Vagina (tissue), 2 donors: ENCODE data around the gene ORC6. TPM values are rescaled to one million over a fixed set of nuclear protein-coding genes. Genes with fewer than 3 reads are reported as not detected.

Experiments used
- DNase-seq, 2 donors: peaks; one replicate each; pipeline ENCODE4 v3.0.0-alpha.2; 2017; ENCODE audit errors: extremely low spot score in 2 of 2
- H3K27ac ChIP-seq: fragments of 200-600 bp; sonication (generic); one replicate; pipeline ENCODE4 v1.5.1; 2019
- H3K27me3 ChIP-seq: fragments of 200-600 bp; sonication (generic); one replicate; pipeline ENCODE4 v1.5.1; 2019
- H3K36me3 ChIP-seq, 2 donors: fragments of 200-600 bp; sonication (generic); one replicate each; pipeline ENCODE4 v1.5.1; 2017 to 2019
- H3K4me1 ChIP-seq: fragments of 200-600 bp; sonication (generic); one replicate; pipeline ENCODE4 v1.5.1; 2019
- H3K4me3 ChIP-seq, 2 donors: fragments of 200-600 bp; sonication (generic); 1 replicate in 1 of 2; 2 replicates in 1 of 2; pipeline ENCODE4 v1.5.1; 2016 to 2019
- H3K9me3 ChIP-seq: fragments of 200-600 bp; sonication (generic); one replicate; pipeline ENCODE4 v1.5.1; 2019
- CTCF ChIP-seq, 3 experiments: fragments of 450-650 bp in 2 of 3; fragments of 200-600 bp in 1 of 3; sonication (generic) in 1 of 3; IDR thresholded peaks; one replicate each; pipeline ENCODE4 v1.5.1; 2017 to 2019; ENCODE audit warnings: antibody characterized with exemption in 3 of 3, mild to moderate bottlenecking in 2 of 3, moderate library complexity in 2 of 3
- POLR2A ChIP-seq, 2 donors: fragments of 450-650 bp; IDR thresholded peaks; one replicate each; pipeline ENCODE4 v1.6.1; 2017; ENCODE audit warnings: antibody characterized with exemption in 2 of 2, mild to moderate bottlenecking in 2 of 2, moderate library complexity in 2 of 2
- POLR2AphosphoS5 ChIP-seq, 2 donors: sonication (generic); formaldehyde crosslinking; IDR thresholded peaks; one replicate each; pipeline ENCODE4 v1.9.0; 2017; ENCODE audit warnings: antibody characterized with exemption in 2 of 2, mild to moderate bottlenecking in 2 of 2, low read depth in 1 of 2; ENCODE audit not compliant: insufficient read depth in 1 of 2
- intact Hi-C: fragments of 100-400 bp; cut with DNase I; formaldehyde crosslinking; loops from one replicate; pipeline ENCODE4 v1.15.1; 2023
- total RNA-seq: library from RNA; depleted of rRNA; stranded (reverse); fragments of >200 nt; gene quantifications from one replicate; pipeline ENCODE4 v1.2.3, GENCODE V29; 2016

Gene ORC6
- 2.2 TPM for total RNA-seq

GRCh38 chr16:46689365-46690280 is at the start of gene ORC6:
Gene ORC6 (plus strand): TSS chr16:46689659. CDS start chr16:46689706, 47 bp downstream.
- peak within 1 kb of the TSS; percentile 96 for H3K27ac ChIP-seq
- no peaks in the 10 kb centered on the region for H3K36me3 ChIP-seq
- TF ChIP-seq POLR2AphosphoS5 (IDR thresholded peaks at IDR 0.05; ENCODE audit: insufficient read depth in 1 of 2, low read depth in 1 of 2): peak in 1 of 2 donors; percentile 59
- TF ChIP-seq POLR2A (IDR thresholded peaks at IDR 0.05): no peak
- TF ChIP-seq CTCF (IDR thresholded peaks at IDR 0.05): peak in 1 of 3 experiments; percentile 16
- peaks cover 51% of the 10 kb centered on the region for H3K4me1 ChIP-seq
- no peaks in the 10 kb centered on the region for H3K27me3 ChIP-seq
- no peak for DNase-seq
- intact Hi-C loops: loop anchor here (5.0 kb wide), 1 partner anchor 143 kb away; the partner anchor contains the start of gene C16orf87
- H3K9me3 ChIP-seq: no peaks in the 10 kb centered on the region
- peak within 1 kb of the TSS; percentile 87 to 99 for H3K4me3 ChIP-seq

- no peak for DNase-seq
- no peaks in the 10 kb centered on the region for H3K9me3 ChIP-seq
- no peaks in the 10 kb centered on the region for H3K36me3 ChIP-seq
- no peak overlapping the region for H3K4me3 ChIP-seq
- no peaks in the 10 kb centered on the region for H3K4me1 ChIP-seq
- intact Hi-C loops: no loop called here
- H3K27ac ChIP-seq: no peak overlapping the region
- no peaks in the 10 kb centered on the region for H3K27me3 ChIP-seq
- TF ChIP-seq POLR2A (IDR thresholded peaks at IDR 0.05) (no peak), POLR2AphosphoS5 (IDR thresholded peaks at IDR 0.05; ENCODE audit: insufficient read depth in 1 of 2, low read depth in 1 of 2) (no peak), CTCF (IDR thresholded peaks at IDR 0.05) (no peak)
Observed at GRCh38 chr16:46648656-46649055, 40.8 kb upstream of the ORC6 start.

- Histone ChIP-seq H3K27me3 (no peaks in the 10 kb centered on the region), H3K4me1 (no peaks in the 10 kb centered on the region), H3K36me3 (no peaks in the 10 kb centered on the region), H3K27ac (peak overlapping the region; percentile 8), H3K9me3 (no peaks in the 10 kb centered on the region), H3K4me3 (peak overlapping the region in 1 of 2 donors; percentile 21)
- intact Hi-C loops: no loop called here
- DNase-seq: no peak
- TF ChIP-seq POLR2AphosphoS5 (IDR thresholded peaks at IDR 0.05; ENCODE audit: insufficient read depth in 1 of 2, low read depth in 1 of 2): peak in 1 of 2 donors; percentile 63
- no peak for TF ChIP-seq POLR2A (IDR thresholded peaks at IDR 0.05)
Observed at GRCh38 chr16:46649588-46650253, 39.7 kb upstream of the ORC6 start.

- intact Hi-C loops: no loop called here
- H3K36me3 ChIP-seq: no peaks in the 10 kb centered on the region
- H3K27ac ChIP-seq: peak overlapping the region; percentile 8
- no peaks in the 10 kb centered on the region for H3K4me1 ChIP-seq
- no peak overlapping the region for H3K4me3 ChIP-seq
- no peak for DNase-seq
- H3K9me3 ChIP-seq: no peaks in the 10 kb centered on the region
- H3K27me3 ChIP-seq: no peaks in the 10 kb centered on the region
- TF ChIP-seq POLR2A (IDR thresholded peaks at IDR 0.05) (no peak), POLR2AphosphoS5 (IDR thresholded peaks at IDR 0.05; ENCODE audit: insufficient read depth in 1 of 2, low read depth in 1 of 2) (no peak), CTCF (IDR thresholded peaks at IDR 0.05) (no peak)
Observed at GRCh38 chr16:46650254-46650623, 39.2 kb upstream of the ORC6 start.

- TF ChIP-seq POLR2AphosphoS5 (IDR thresholded peaks at IDR 0.05; ENCODE audit: insufficient read depth in 1 of 2, low read depth in 1 of 2): no peak
- intact Hi-C loops: no loop called here
- no peak for DNase-seq
Observed at GRCh38 chr16:46651305-46651704, 38.2 kb upstream of the ORC6 start.

More at GRCh38 chr16:46651305-46651704, 38.2 kb upstream of the ORC6 start:
- Histone ChIP-seq H3K27ac (no peak overlapping the region), H3K4me1 (no peaks in the 10 kb centered on the region), H3K4me3 (no peak overlapping the region), H3K36me3 (no peaks in the 10 kb centered on the region), H3K27me3 (no peaks in the 10 kb centered on the region), H3K9me3 (no peaks in the 10 kb centered on the region)
